NCI-H226 (cell line): ENCODE data around the gene NOL12.
"Not testable (repeated sequence)": the region's sequence is repeated elsewhere in the genome, so short reads cannot be mapped to it uniquely, and the experiment has no call there.

Source experiments
- DNase-seq: peaks from one replicate; pipeline ENCODE4 v3.0.0-alpha.2; 2015

Gene NOL12

DNA sequence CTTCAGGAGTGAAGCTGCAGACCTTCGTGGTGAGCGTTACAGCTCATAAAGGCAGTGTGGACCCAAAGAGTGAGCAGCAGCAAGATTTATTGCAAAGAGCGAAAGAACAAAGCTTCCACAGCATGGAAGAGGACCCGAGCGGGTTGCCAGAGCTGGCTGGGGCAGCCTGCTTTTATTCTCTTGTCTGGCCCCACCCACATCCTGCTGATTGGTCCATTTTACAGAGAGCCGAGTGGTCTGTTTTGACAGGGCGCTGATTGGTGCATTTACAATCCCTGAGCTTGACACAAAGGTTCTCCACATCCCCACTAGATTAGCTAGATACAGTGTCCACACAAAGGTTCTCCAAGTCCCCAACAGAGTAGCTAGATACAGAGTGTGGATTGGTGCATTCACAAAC is 31.1 kb downstream of the NOL12 start:
- not testable (repeated sequence) for DNase-seq

DNA sequence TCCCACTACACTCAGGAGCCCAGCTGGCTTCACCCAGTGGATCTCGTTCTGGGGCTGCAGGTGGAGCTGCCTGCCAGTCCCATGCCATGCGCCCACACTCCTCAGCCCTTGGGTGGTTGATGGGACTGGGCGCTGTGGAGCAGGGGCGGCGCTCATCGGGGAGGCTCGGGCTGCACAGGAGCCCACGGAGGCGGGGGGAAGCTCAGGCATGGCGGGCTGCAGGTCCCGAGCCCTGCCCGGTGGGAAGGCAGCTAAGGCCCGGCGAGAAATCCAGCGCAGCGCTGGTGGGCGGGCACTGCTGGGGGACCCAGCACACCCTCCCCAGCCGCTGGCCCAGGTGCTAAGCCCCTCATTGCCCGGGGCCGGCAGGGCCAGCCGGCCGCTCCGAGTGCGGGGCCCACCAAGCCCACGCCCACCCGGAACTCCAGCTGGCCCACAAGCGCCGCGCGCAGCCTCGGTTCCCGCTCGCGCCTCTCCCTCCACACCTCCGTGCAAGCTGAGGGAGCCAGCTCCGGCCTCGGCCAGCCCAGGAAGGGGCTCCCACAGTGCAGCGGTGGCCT is 31.7 kb downstream of the NOL12 start:
- not testable (repeated sequence) for DNase-seq

DNA sequence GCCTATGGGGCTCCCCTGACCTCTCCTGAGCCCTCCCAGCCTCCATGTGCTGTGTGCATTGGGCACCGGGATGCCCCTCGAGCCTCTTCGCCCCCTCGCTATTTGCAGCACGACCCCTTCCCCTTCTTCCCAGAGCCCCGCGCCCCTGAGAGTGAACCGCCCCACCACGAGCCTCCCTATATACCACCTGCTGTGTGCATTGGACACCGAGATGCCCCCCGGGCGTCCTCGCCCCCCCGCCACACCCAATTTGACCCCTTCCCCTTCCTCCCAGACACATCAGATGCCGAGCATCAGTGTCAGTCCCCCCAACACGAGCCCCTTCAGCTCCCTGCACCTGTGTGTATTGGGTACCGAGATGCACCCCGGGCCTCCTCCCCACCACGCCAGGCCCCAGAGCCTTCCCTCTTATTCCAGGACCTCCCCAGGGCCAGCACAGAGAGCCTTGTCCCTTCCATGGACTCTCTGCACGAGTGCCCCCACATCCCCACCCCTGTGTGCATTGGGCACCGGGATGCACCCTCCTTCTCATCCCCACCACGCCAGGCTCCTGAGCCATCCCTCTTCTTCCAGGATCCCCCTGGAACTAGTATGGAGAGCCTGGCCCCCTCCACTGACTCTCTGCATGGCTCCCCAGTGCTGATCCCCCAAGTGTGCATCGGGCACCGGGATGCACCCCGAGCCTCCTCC is 39.6 kb downstream of the NOL12 start:
- no peak for DNase-seq

DNA sequence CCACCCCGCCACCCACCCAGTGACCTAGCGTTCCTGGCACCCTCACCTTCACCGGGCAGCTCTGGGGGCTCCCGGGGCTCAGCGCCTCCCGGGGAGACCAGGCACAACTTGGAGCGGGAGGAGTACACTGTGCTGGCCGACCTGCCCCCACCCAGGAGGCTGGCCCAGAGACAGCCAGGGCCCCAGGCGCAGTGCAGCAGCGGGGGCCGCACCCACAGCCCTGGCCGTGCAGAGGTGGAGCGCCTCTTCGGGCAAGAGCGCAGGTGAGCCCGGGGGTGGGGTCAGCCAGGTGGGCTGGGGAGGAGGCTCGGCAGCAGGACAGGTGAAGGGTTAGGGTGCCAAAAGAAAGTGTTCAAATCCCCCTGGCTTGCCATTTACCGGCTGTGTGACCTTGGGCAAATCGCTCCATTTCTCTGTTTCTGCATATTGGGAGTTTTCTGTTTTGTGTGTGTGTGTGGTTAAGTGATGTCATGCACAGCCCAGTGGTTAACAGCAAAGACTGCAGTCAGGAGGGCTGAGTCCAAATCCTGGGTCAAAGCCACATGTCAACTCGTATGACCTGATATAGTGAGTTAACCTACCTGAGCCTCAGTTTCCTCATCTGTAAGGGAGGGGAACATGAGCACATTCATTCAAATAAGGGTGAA is 40.2 kb downstream of the NOL12 start:
- DNase-seq, result no peak

DNA sequence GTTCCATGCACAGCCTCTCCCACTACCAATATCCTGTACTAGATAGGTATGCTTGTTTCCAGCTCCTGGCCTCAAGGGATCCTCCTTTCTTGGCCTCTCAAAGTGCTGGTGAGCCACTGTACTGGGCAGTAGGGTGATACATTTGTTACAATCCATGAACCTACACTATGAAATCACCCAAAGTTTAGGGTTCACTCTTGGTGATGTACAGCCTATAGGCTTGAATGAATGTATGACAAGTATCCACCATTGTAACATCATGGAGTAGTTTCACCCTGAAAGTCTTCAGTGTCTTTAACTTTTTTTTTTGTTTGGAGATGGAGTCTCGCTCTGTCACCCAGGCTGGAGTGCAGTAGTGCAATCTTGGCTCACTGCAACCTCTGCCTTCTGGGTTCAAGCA is 42.5 kb downstream of the NOL12 start:
- no peak for DNase-seq

DNA sequence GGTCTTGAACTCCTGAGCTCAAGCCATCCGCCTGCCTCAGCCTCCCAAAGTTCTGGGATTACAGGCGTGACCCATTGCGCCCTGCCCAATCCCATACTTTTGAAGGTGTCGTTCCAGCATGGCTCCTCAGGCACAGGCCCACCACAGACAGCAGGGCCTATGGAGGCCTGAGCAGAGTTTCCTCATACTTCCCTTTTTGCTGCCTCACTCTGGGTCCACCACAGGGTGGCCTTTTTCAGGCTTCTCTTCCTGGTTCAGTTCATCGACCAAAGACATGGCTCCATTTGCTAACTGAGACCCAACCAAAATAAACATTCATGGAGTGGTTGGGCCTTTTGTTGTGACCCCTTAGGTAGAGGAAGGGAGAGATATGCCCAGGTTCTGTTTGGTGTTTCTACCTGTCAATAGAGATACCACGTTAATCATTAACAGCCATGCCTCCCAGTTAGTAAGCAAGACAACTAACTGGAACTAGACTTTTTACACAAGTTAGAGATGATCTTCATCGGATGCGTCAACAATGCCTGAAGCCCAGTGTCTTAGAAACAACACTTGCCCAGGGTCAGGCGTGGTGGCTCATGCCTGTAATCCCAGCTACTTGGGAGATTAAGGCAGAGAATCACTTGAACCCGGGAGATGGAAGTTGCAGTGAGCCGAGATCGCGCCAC is 45.8 kb downstream of the NOL12 start:
- no peak for DNase-seq

DNA sequence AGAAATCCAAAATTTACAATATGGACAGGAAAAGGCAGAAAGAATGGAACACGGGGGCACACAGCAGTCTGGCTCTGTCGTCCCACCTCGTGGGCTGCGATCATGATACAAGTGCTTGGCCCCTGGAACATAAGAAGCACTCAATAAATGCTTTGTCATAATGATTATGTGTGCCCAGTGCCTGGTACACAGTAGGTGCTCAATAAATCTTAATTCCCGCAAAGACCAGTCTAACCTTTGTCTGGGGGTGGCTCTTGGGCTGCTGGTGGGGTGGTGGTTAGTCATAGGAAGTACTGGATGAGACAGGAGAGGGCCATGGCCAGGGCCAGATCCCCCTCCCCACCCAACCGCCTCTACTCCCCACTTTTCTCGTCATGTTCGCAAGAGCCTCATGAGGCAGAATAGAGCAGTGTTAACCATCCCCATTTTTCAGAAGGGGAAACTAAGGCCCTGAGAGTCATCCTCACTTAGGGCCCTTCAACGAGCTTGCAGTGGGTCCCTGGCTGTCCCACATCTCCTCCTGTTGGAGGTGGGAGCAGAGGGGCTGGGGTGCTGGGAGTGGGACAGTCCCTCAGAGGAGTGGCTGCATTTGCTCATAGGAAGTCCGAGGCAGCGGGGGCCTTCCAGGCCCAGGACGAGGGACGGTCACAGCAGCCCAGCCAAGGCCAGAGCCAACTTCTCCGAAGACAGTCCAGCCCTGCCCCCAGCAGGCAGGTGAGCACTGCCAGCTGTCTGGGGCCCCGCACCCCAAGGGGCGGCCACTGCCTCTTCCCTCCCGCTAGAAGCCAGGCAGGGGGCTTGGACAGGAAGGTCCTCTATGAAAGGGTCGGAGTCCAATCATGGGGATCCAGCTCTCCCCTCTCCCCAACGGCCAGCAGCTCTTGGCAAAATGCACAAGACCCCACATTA is 46.8 kb downstream of the NOL12 start:
- DNase-seq, result no peak

DNA sequence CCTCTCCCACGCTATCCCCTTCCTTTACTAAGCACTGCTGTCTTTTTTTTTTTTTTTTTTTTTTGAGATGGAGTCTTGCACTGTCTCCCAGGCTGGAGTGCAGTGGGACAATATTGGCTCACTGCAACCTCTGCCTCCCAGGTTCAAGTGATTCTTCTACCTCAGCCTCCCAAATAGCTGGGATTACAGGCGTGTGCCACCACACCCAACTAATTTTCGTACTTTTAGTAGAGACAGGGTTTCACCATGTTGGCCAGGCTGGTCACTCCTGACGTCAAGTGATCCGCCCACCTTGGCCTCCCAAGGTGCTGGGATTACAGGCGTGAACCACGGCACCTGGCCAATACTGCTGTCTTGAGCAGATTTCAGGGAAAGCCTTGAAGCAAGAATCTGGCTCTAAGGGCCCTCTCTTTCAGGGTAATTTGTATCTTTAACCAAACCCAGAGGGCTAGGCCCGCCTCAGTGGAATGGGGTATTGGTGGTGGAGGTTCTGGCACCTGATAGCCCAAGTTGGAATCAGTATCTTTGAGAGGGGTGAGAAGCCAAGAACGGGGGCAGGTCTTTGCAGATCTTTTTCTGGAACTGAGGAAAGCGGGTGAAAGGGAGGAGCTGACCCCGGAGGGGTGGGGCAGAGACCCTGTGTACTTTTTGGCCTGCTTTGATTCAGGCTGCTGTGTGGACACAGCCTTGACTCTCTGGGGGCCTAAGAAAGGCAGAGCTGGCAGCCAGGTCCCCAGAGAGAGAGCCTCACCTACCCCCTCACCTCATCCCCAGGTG is 47.7 kb downstream of the NOL12 start:
- DNase-seq, result no peak

DNA sequence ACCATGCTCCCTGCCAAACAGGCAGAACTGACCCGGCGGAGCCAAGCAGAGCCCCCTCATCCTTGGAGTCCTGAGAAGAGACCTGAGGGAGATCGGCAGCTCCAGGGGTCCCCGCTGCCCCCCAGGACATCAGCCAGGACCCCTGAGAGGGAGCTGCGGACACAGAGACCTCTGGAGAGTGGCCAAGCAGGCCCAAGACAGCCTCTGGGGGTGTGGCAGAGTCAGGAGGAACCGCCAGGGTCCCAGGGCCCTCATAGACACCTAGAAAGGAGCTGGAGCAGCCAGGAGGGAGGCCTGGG is 48.2 kb downstream of the NOL12 start:
- no peak for DNase-seq

DNA sequence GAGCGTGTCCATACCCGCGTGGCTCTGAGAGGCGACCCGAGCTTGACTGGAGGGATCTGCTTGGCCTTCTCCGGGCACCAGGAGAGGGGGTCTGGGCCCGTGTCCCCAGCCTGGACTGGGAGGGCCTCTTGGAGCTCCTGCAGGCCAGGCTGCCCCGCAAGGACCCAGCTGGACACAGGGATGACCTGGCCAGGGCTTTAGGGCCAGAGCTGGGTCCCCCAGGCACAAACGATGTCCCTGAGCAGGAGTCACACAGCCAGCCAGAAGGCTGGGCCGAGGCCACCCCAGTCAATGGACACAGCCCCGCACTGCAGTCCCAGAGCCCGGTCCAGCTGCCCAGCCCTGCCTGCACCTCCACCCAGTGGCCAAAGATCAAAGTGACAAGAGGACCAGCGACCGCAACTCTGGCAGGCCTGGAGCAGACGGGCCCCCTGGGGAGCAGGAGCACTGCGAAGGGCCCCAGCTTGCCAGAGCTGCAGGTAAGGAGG is 48.9 kb downstream of the NOL12 start:
- no peak for DNase-seq

DNA sequence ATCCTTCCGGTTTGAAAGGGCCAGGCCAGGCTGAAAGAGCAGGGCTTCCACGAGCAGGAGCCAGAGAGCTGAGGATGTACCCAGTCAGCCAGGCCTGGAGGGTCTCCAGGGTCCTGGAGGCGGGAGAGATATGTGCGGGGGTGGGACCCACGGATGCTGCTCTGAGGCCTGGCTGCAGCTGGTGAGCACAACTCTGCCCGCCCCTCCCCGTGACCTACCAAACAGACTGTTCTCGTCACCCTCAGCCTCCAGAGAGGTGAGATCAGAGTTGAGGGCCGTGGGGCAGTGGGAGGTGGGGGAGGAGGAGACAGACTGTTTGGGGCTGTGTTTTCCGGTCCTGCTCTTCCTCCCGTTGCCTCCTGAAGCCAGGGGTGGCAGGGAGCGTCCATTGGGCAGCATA is 52.9 kb downstream of the NOL12 start:
- no peak for DNase-seq

DNA sequence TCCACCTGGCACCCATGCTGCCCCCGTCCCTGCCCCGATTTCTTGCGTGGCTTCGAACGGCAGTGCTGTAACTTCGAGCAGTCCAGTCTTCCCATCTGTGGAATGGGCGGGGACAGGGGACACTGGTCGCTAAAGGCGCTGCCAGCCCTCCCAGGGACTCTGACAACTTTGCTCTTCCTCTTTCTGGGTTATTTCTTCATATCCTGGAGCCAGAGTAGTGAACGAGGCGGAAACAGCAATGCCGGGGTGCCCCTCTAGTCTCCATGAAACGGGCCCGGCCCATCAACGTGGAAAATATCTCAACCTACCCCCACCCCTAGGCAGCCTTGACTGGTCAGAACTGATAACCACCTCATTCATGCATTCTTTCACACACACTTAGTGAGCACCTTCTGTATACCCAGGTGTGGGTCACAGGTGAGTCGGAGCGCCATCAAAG is 53.5 kb downstream of the NOL12 start:
- DNase-seq, result no peak

DNA sequence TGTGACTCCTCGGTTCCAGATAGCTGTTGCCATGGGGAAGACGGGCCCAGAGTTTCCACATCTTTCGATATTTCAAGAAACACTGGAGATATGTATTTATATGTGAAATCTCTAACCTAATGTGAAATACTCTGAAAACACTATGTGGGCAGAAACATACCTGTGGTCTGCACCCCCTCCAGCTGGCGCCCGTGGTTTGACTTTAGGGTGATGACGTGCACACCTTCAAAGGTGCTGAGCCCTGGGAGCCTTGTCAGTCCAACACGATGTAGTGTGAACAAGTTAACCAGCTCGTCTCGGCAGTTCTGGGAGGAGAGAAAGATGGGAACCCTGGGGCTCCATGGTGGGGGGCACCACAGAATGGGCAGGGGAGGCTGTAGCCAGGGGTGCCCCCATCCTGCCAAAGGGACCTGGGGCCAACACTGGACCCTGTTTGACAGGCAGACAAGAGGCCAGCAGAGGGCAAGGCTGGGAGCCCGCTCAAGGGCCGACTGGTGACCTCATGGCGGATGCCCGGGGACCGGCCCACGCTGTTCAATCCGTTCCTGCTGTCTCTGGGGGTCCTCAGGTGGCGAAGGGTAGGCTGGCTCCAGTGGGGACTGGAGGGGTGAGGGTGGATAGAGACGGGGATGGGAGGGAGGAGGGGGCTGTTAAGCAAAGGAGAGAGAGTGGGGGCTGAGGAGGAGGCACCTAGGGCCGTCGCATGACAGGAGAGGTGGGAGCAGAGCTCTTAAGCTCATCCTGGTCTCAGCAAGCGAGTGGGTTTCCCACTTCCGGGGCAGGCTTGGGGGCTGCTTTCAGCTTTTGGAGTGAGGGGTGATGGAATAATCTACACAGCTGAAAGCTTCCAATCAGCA is 54.5 kb downstream of the NOL12 start:
- no peak for DNase-seq

DNA sequence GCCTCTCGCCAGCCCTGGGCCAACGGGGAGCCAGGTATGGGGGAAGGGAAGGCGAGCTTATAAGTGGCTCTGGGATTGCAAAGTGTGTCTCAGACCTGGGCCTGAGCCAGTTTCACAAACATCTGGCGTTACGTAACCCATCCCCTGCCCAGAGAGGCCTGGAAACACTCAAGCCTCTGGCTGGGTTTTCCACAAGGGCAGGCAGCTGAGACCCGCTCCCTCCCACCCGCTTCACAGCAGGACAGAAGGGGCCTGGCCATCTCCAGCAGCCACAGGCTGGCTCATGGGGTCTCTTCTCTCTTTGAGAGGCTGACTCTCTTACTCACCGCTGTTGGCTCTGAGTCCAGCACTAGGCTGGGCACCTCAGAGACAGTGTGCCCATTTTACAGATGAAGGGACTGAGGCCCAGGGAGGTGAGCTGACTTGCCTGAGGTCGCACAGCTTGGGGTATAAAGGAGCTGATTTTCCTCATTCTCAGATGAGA is 55.2 kb downstream of the NOL12 start:
- DNase-seq, result peak; percentile 59

DNA sequence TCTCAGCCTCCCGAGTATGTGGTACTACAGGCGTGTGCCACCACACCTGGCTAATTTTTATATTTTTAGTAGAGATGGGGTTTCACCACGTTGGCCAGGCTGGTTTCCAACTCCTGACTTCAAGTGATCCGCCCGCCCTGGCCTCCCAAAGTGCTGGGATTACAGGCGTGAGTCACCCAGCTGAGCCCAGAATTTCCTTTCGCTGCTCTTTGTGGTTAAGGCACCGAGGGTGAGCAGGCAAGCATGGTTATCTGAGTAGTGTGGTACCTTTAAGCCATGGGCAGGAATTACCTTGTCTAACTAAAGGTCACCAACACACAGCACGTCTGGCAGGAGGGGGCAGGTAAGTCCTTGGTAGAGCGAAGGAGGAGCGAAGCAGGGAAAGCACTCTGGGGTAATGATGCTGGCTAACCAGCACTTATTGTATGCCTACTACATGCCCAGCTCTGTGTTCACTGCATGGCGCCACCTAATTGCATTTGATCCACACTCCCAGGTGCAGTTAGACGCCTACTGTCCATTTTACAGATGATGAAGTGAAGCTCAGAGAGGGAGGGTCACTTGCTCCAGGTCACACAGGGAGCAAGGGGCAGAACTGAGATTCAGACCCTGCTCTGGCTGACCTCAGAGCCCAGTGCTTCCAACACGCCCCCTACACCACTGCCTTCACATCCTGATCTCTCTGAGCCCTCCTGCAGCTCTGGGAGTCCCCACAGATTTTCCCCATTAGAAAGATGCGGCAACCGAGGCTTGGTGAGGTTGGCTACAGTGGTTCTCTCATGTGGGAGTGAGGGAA is 56.4 kb downstream of the NOL12 start:
- DNase-seq, result peak; percentile 82
